Breast epithelium (tissue), 4 donors: Measurements from ENCODE around the gene KCNIP3. TPM values are rescaled to one million over a fixed set of nuclear protein-coding genes. Genes with fewer than 3 reads are reported as not detected.

Source experiments
- DNase-seq, 2 donors: peaks; one replicate each; pipeline ENCODE4 v3.0.0-alpha.2; 2019; ENCODE audit warnings: low spot score in 2 of 2
- H3K27ac ChIP-seq, 2 donors: fragments of 200-600 bp; sonication (generic) in 1 of 2; one replicate each; pipeline ENCODE4 v1.5.1; 2016 to 2019; ENCODE audit warnings: mild to moderate bottlenecking in 1 of 2
- H3K27me3 ChIP-seq, 2 donors: fragments of 200-600 bp; sonication (generic) in 1 of 2; one replicate each; pipeline versions ENCODE4 v1.5.1 to v1.6.0; 2017 to 2019; ENCODE audit warnings: control low read depth in 1 of 2, mild to moderate bottlenecking in 1 of 2
- H3K36me3 ChIP-seq: fragments of 200-600 bp; one replicate; pipeline ENCODE4 v1.5.1; 2019
- H3K4me1 ChIP-seq, 2 donors: fragments of 200-600 bp; sonication (generic); one replicate each; pipeline ENCODE4 v1.5.1; 2016 to 2019; ENCODE audit warnings: control low read depth in 1 of 2
- H3K4me3 ChIP-seq, 3 donors: fragments of 200-600 bp; sonication (generic); 1 replicate in 2 of 3; 2 replicates in 1 of 3; pipeline ENCODE4 v1.5.1; 2016 to 2019; ENCODE audit warnings: mild to moderate bottlenecking in 3 of 3, moderate library complexity in 2 of 3
- H3K9me3 ChIP-seq, 2 donors: fragments of 200-600 bp; sonication (generic) in 1 of 2; one replicate each; pipeline ENCODE4 v1.5.1; 2016 to 2019; ENCODE audit warnings: control low read depth in 1 of 2
- CTCF ChIP-seq, 3 donors: fragments of 450-650 bp; IDR thresholded peaks; one replicate each; pipeline ENCODE4 v1.5.1; 2016 to 2017; ENCODE audit warnings: antibody characterized with exemption in 3 of 3, mild to moderate bottlenecking in 3 of 3, moderate library complexity in 3 of 3
- POLR2A ChIP-seq: fragments of 450-650 bp; IDR thresholded peaks from one replicate; pipeline ENCODE4 v1.6.1; 2016; ENCODE audit warnings: antibody characterized with exemption, mild to moderate bottlenecking, moderate library complexity
- POLR2AphosphoS5 ChIP-seq, 3 donors: sonication (generic); formaldehyde crosslinking; IDR thresholded peaks; one replicate each; pipeline ENCODE4 v1.6.1; 2017; ENCODE audit warnings: antibody characterized with exemption in 3 of 3
- intact Hi-C: fragments of 100-400 bp; cut with DNase I; formaldehyde crosslinking; loops from one replicate; pipeline ENCODE4 v1.15.1; 2023; ENCODE audit warnings: low total_unique reads
- total RNA-seq, 3 donors: library from RNA; depleted of rRNA; stranded (reverse); fragments of >200 nt; gene quantifications; one replicate each; pipeline ENCODE4 v1.1.0, GENCODE V29; 2016

The KCNIP3 gene
- total RNA-seq, 3 donors from 2014 or later, result 14.4 to 30.1 (median 15.1) TPM

- Histone ChIP-seq H3K27me3 (peaks cover 0 to 6% of the 10 kb centered on the region in 2 donors), H3K4me1 (no peaks in the 10 kb centered on the region), H3K4me3 (no peak overlapping the region), H3K36me3 (no peaks in the 10 kb centered on the region), H3K9me3 (no peaks in the 10 kb centered on the region), H3K27ac (no peak overlapping the region)
- peak in 1 of 2 donors; percentile 22 for DNase-seq
- intact Hi-C loops, result no loop called here
- TF ChIP-seq CTCF (IDR thresholded peaks at IDR 0.05) (no peak), POLR2AphosphoS5 (IDR thresholded peaks at IDR 0.05) (no peak), POLR2A (no peak)
These were observed 94.6 kb downstream of the KCNIP3 start for GRCh38 chr2:95391641-95392310.

GRCh38 chr2:95392320-95392719, 95.2 kb downstream of the KCNIP3 start:
- Histone ChIP-seq H3K4me3 (no peak overlapping the region), H3K36me3 (no peaks in the 10 kb centered on the region), H3K27ac (no peak overlapping the region), H3K27me3 (peaks cover 0 to 6% of the 10 kb centered on the region in 2 donors), H3K9me3 (no peaks in the 10 kb centered on the region), H3K4me1 (no peaks in the 10 kb centered on the region)
- TF ChIP-seq POLR2A, result no peak
- peak in 1 of 2 donors; percentile 22 for DNase-seq
- intact Hi-C loops, result no loop called here

- DNase-seq, result peak in 1 of 2 donors; percentile 20
- Histone ChIP-seq H3K4me3 (no peak overlapping the region), H3K27me3 (peaks cover 0 to 6% of the 10 kb centered on the region in 2 donors), H3K4me1 (no peaks in the 10 kb centered on the region), H3K36me3 (no peaks in the 10 kb centered on the region), H3K9me3 (no peaks in the 10 kb centered on the region), H3K27ac (no peak overlapping the region)
- TF ChIP-seq POLR2AphosphoS5 (IDR thresholded peaks at IDR 0.05), result no peak
- no peak for TF ChIP-seq POLR2A
- no peak for TF ChIP-seq CTCF (IDR thresholded peaks at IDR 0.05)
- intact Hi-C loops, result no loop called here
These were observed 95.7 kb downstream of the KCNIP3 start for GRCh38 chr2:95392730-95393455.

- H3K9me3 ChIP-seq, result no peaks in the 10 kb centered on the region
- H3K27ac ChIP-seq, result no peak overlapping the region
- H3K36me3 ChIP-seq, result no peaks in the 10 kb centered on the region
- TF ChIP-seq POLR2AphosphoS5 (IDR thresholded peaks at IDR 0.05), result no peak
- no peak for TF ChIP-seq CTCF (IDR thresholded peaks at IDR 0.05)
- TF ChIP-seq POLR2A, result no peak
- H3K27me3 ChIP-seq, result no peaks in the 10 kb centered on the region
- H3K4me3 ChIP-seq, result no peak overlapping the region
- intact Hi-C loops, result no loop called here
- DNase-seq, result peak in 1 of 2 donors; percentile 15
- no peaks in the 10 kb centered on the region for H3K4me1 ChIP-seq
These were observed 96.8 kb downstream of the KCNIP3 start for GRCh38 chr2:95393901-95394300.

- TF ChIP-seq CTCF (IDR thresholded peaks at IDR 0.05) (no peak), POLR2A (no peak), POLR2AphosphoS5 (IDR thresholded peaks at IDR 0.05) (no peak)
- H3K4me3 ChIP-seq, result no peak overlapping the region
- H3K36me3 ChIP-seq, result no peaks in the 10 kb centered on the region
- intact Hi-C loops, result no loop called here
- DNase-seq, result no peak
- no peak overlapping the region for H3K27ac ChIP-seq
- no peaks in the 10 kb centered on the region for H3K27me3 ChIP-seq
- H3K9me3 ChIP-seq, result no peaks in the 10 kb centered on the region
- H3K4me1 ChIP-seq, result peaks cover 0 to 4% of the 10 kb centered on the region in 2 donors
These were observed 101.9 kb downstream of the KCNIP3 start for GRCh38 chr2:95399061-95399460.
